HepG2 (cell line): ENCODE measurements around the gene CCDC57. TPM values are rescaled to one million over a fixed set of nuclear protein-coding genes. Genes with fewer than 3 reads are reported as not detected.

Source experiments
- CAMTA2 ChIP-seq: sonication (generic); formaldehyde crosslinking; IDR thresholded peaks from 2 replicates; pipeline ENCODE4 v1.4.0; 2020; ENCODE audit warnings: mild to moderate bottlenecking, missing genetic modification reagents, borderline replicate concordance
- DMTF1 ChIP-seq: sonication (generic); formaldehyde crosslinking; IDR thresholded peaks from 2 replicates; pipeline ENCODE4 v1.4.0; 2020; ENCODE audit warnings: mild to moderate bottlenecking, missing genetic modification reagents
- DZIP1 ChIP-seq: sonication (generic); formaldehyde crosslinking; IDR thresholded peaks from 2 replicates; pipeline ENCODE4 v1.5.0; 2020; ENCODE audit warnings: mild to moderate bottlenecking, missing genetic modification reagents
- FOXK1 ChIP-seq: sonication (generic); formaldehyde crosslinking; IDR thresholded peaks from 2 replicates; pipeline ENCODE4 v1.4.0; 2020; ENCODE audit warnings: low read depth, missing genetic modification reagents, borderline replicate concordance
- FOXO4 ChIP-seq: sonication (generic); formaldehyde crosslinking; conservative IDR thresholded peaks from 2 replicates; pipeline ENCODE4 v1.8.1; 2023; ENCODE audit warnings: missing genetic modification reagents
- GATAD1 ChIP-seq: IDR thresholded peaks from 2 replicates; pipeline ENCODE4 v1.6.1; 2016; ENCODE audit warnings: missing genetic modification reagents, missing compliant biosample characterization
- GLMP ChIP-seq: sonication (generic); formaldehyde crosslinking; IDR thresholded peaks from 2 replicates; pipeline ENCODE4 v1.9.0; 2021; ENCODE audit warnings: missing genetic modification reagents, mild to moderate bottlenecking, borderline replicate concordance
- KLF9 ChIP-seq: IDR thresholded peaks from 2 replicates; pipeline ENCODE4 v1.6.1; 2016; ENCODE audit warnings: low read depth
- MLLT10 ChIP-seq: sonication (generic); formaldehyde crosslinking; IDR thresholded peaks from 2 replicates; pipeline ENCODE4 v1.4.0; 2020; ENCODE audit warnings: missing genetic modification reagents
- MTF2 ChIP-seq: sonication (generic); formaldehyde crosslinking; IDR thresholded peaks from 2 replicates; pipeline ENCODE4 v1.5.0; 2020; ENCODE audit warnings: missing genetic modification reagents, borderline replicate concordance
- PLRG1 ChIP-seq: fragments of 450-650 bp; conservative IDR thresholded peaks from 2 replicates; pipeline ENCODE4 v1.6.1; 2016
- SOX6 ChIP-seq, 2 experiments: fragments of 450-650 bp in 1 of 2; sonication (generic) in 1 of 2; formaldehyde crosslinking in 1 of 2; IDR thresholded peaks; 2 replicates each; pipeline versions ENCODE4 v1.4.0 to v1.6.1; 2017 to 2020; ENCODE audit warnings: antibody characterized with exemption in 1 of 2, mild to moderate bottlenecking in 1 of 2, missing genetic modification reagents in 1 of 2
- U2AF1 ChIP-seq: fragments of 200-400 bp; formaldehyde crosslinking; optimal IDR thresholded peaks from 2 replicates; pipeline ENCODE3; 2017; ENCODE audit warnings: mild to moderate bottlenecking, low read depth, low read length
- XBP1 ChIP-seq: sonication (generic); formaldehyde crosslinking; IDR thresholded peaks from 2 replicates; pipeline ENCODE4 v1.5.0; 2020; ENCODE audit warnings: missing genetic modification reagents
- ZNF510 ChIP-seq: sonication (generic); formaldehyde crosslinking; IDR thresholded peaks from 2 replicates; pipeline ENCODE4 v1.4.0; 2020; ENCODE audit warnings: low read depth, mild to moderate bottlenecking, missing genetic modification reagents
- ZNF567 ChIP-seq: sonication (generic); formaldehyde crosslinking; IDR thresholded peaks from 2 replicates; pipeline ENCODE4 v1.8.1; 2023; ENCODE audit warnings: mild to moderate bottlenecking, missing genetic modification reagents, borderline replicate concordance
- ZNF709 ChIP-seq: sonication (generic); formaldehyde crosslinking; IDR thresholded peaks from 2 replicates; pipeline ENCODE4 v1.5.0; 2020; ENCODE audit warnings: mild to moderate bottlenecking, missing genetic modification reagents
- ZNF746 ChIP-seq: sonication (generic); formaldehyde crosslinking; IDR thresholded peaks from 2 replicates; pipeline ENCODE4 v1.8.0; 2022; ENCODE audit warnings: mild to moderate bottlenecking, missing genetic modification reagents
- ZNF75D ChIP-seq: sonication (generic); formaldehyde crosslinking; IDR thresholded peaks from 2 replicates; pipeline ENCODE4 v1.8.1; 2023; ENCODE audit warnings: missing genetic modification reagents, mild to moderate bottlenecking, borderline replicate concordance
- polyA plus RNA-seq, 8 experiments: library from polyadenylated mRNA; depleted of rRNA in 3 of 8; stranded (reverse) in 7 of 8; unstranded in 1 of 8; fragments of >200 nt; fragmentation: Illumina TruSeq in 4 of 8; extraction: Trizol in 4 of 8; gene quantifications; 2 replicates each; pipeline versions ENCODE4 v1.2.1 to v1.2.3, GENCODE V29; 2011 to 2016; ENCODE audit warnings: low read depth in 4 of 8, missing spikeins in 1 of 8, mixed read lengths in 1 of 8; ENCODE audit not compliant: insufficient read depth in 1 of 8
- total RNA-seq, 5 experiments: library from RNA; depleted of rRNA; stranded (reverse); fragments of >200 nt; fragmentation: Illumina TruSeq; extraction: Trizol; gene quantifications; 2 replicates each; pipeline ENCODE4 v1.2.3, GENCODE V29; 2016; ENCODE audit warnings: low read depth in 1 of 5

The CCDC57 gene
- total and polyA plus RNA-seq, 2 of the 13 experiments (the other 11 are each of a cell fraction or from before 2014, with no cell fraction given), result 59.3 to 59.9 TPM

GRCh38 chr17:82095777-82096708, 116.6 kb downstream of the CCDC57 start (continued):
- TF ChIP-seq FOXO4 (CRISPR knock-in tag) (0 out of 2 replicates have a peak, but pooled peaks have one; percentile 42), GLMP (no peak), ZNF75D (CRISPR knock-in tag) (no peak), DZIP1 (no peak), GATAD1 (CRISPR knock-in tag) (no peak), KLF9 (no peak), MTF2 (CRISPR knock-in tag) (no peak), DMTF1 (CRISPR knock-in tag) (no peak), SOX6 (IDR thresholded peaks at IDR 0.05) (no peak), SOX6 (CRISPR knock-in tag; IDR thresholded peaks at IDR 0.05) (no peak), U2AF1 (no peak), FOXK1 (no peak), ZNF510 (no peak), XBP1 (CRISPR knock-in tag) (no peak), PLRG1 (no peak), ZNF567 (CRISPR knock-in tag) (peak; percentile 53; the same call in 1 of the 2 replicates), ZNF746 (CRISPR knock-in tag) (no peak), MLLT10 (CRISPR knock-in tag) (peak; percentile 98; the same call in 1 of the 2 replicates), CAMTA2 (CRISPR knock-in tag) (peak; percentile 54; the same call in 1 of the 2 replicates), ZNF709 (CRISPR knock-in tag) (0 out of 2 replicates have a peak, but pooled peaks have one; percentile 7)
